Testis (tissue), 2 donors: ENCODE results near the gene SETD2.

Experiments
- POLR2A ChIP-seq: fragments of 450-650 bp; IDR thresholded peaks from one replicate; pipeline ENCODE4 v1.6.1; 2017; ENCODE audit warnings: antibody characterized with exemption, mild to moderate bottlenecking, moderate library complexity
- TF ChIP-seq, protein P1 (sequence below), 3 experiments: fragments of 450-650 bp in 2 of 3; fragments of 200-600 bp in 1 of 3; sonication (generic) in 1 of 3; IDR thresholded peaks; one replicate each; pipeline ENCODE4 v1.5.1; 2016 to 2019; ENCODE audit warnings: antibody characterized with exemption in 3 of 3, mild to moderate bottlenecking in 2 of 3, moderate library complexity in 1 of 3

DNA sequence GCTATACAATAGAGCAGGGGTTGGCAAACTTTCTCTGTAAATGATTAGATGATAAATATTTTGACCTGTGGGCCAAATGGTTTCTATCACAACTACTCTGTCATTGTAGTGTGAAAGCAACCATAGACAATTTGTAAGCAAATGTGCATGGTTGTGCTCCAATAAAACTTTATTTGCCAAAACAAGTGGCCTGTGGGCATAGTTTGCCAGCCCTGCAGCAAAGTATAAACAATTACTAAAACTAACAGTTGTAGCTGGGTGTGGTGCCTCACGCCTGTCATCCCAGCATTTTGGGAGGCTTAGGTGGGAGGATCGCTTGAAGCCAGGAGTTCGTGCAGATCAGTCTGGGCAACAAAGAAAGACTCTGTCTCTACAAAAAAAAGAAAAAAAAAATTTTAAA lies 122.8 kb downstream of the SETD2 start:
- TF ChIP-seq POLR2A, result no peak
- TF ChIP-seq, protein P1, sequence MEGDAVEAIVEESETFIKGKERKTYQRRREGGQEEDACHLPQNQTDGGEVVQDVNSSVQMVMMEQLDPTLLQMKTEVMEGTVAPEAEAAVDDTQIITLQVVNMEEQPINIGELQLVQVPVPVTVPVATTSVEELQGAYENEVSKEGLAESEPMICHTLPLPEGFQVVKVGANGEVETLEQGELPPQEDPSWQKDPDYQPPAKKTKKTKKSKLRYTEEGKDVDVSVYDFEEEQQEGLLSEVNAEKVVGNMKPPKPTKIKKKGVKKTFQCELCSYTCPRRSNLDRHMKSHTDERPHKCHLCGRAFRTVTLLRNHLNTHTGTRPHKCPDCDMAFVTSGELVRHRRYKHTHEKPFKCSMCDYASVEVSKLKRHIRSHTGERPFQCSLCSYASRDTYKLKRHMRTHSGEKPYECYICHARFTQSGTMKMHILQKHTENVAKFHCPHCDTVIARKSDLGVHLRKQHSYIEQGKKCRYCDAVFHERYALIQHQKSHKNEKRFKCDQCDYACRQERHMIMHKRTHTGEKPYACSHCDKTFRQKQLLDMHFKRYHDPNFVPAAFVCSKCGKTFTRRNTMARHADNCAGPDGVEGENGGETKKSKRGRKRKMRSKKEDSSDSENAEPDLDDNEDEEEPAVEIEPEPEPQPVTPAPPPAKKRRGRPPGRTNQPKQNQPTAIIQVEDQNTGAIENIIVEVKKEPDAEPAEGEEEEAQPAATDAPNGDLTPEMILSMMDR (IDR thresholded peaks at IDR 0.05), result no peak
